ENCODE results near the gene NSMCE1.

GRCh38 chr16:27234171-27234570, 34.4 kb downstream of the NSMCE1 start:
- TF ChIP-seq, protein P1, sequence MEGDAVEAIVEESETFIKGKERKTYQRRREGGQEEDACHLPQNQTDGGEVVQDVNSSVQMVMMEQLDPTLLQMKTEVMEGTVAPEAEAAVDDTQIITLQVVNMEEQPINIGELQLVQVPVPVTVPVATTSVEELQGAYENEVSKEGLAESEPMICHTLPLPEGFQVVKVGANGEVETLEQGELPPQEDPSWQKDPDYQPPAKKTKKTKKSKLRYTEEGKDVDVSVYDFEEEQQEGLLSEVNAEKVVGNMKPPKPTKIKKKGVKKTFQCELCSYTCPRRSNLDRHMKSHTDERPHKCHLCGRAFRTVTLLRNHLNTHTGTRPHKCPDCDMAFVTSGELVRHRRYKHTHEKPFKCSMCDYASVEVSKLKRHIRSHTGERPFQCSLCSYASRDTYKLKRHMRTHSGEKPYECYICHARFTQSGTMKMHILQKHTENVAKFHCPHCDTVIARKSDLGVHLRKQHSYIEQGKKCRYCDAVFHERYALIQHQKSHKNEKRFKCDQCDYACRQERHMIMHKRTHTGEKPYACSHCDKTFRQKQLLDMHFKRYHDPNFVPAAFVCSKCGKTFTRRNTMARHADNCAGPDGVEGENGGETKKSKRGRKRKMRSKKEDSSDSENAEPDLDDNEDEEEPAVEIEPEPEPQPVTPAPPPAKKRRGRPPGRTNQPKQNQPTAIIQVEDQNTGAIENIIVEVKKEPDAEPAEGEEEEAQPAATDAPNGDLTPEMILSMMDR (IDR thresholded peaks at IDR 0.05; ENCODE audit: insufficient read depth, low read length), result no peak
- TF ChIP-seq POLR2AphosphoS5 (IDR thresholded peaks at IDR 0.05; ENCODE audit: low read depth) (no peak), GABPA (IDR thresholded peaks at IDR 0.05; ENCODE audit: low read depth) (no peak)
- TF ChIP-seq, protein P2, sequence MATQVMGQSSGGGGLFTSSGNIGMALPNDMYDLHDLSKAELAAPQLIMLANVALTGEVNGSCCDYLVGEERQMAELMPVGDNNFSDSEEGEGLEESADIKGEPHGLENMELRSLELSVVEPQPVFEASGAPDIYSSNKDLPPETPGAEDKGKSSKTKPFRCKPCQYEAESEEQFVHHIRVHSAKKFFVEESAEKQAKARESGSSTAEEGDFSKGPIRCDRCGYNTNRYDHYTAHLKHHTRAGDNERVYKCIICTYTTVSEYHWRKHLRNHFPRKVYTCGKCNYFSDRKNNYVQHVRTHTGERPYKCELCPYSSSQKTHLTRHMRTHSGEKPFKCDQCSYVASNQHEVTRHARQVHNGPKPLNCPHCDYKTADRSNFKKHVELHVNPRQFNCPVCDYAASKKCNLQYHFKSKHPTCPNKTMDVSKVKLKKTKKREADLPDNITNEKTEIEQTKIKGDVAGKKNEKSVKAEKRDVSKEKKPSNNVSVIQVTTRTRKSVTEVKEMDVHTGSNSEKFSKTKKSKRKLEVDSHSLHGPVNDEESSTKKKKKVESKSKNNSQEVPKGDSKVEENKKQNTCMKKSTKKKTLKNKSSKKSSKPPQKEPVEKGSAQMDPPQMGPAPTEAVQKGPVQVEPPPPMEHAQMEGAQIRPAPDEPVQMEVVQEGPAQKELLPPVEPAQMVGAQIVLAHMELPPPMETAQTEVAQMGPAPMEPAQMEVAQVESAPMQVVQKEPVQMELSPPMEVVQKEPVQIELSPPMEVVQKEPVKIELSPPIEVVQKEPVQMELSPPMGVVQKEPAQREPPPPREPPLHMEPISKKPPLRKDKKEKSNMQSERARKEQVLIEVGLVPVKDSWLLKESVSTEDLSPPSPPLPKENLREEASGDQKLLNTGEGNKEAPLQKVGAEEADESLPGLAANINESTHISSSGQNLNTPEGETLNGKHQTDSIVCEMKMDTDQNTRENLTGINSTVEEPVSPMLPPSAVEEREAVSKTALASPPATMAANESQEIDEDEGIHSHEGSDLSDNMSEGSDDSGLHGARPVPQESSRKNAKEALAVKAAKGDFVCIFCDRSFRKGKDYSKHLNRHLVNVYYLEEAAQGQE (IDR thresholded peaks at IDR 0.05; ENCODE audit: insufficient replicate concordance, low read depth), result no peak
